ENCODE data around the gene TTC3. TPM values are rescaled to one million over a fixed set of nuclear protein-coding genes. Genes with fewer than 3 reads are reported as not detected.

The TTC3 gene
- total RNA-seq, 1 experiment from 2014 or later, result 92.8 TPM

- Histone ChIP-seq H3K36me3 (ENCODE audit: control insufficient read depth, insufficient read depth, low read length) (no peaks in the 10 kb centered on the region), H3K4me1 (no peaks in the 10 kb centered on the region), H3K9me3 (no peaks in the 10 kb centered on the region; the same call in 1 of the 2 replicates), H3K4me3 (ENCODE audit: low read depth, low read length) (no peak overlapping the region), H3K27me3 (replicated peaks; ENCODE audit: control insufficient read depth, insufficient read depth, low read length) (no peaks in the 10 kb centered on the region)
- Mint-ChIP-seq H3K4me3 (ENCODE audit: unreplicated experiment) (no peak overlapping the region), H3K9me3 (ENCODE audit: unreplicated experiment) (no peaks in the 10 kb centered on the region), H3K36me3 (ENCODE audit: insufficient read depth, unreplicated experiment) (peaks cover 6% of the 10 kb centered on the region), H3K27me3 (ENCODE audit: insufficient read depth, unreplicated experiment) (no peaks in the 10 kb centered on the region), H3K27ac (ENCODE audit: unreplicated experiment) (no peak overlapping the region), H3K4me1 (ENCODE audit: low read depth, unreplicated experiment) (no peaks in the 10 kb centered on the region)
- POLR2A ChIA-PET, result no interaction called here
- no peak for DNase-seq
- intact Hi-C loops (cut with micrococcal nuclease; ENCODE audit: unreplicated experiment), result no loop called here
- CTCF ChIA-PET, result no interaction called here
- TF ChIP-seq, protein P1, sequence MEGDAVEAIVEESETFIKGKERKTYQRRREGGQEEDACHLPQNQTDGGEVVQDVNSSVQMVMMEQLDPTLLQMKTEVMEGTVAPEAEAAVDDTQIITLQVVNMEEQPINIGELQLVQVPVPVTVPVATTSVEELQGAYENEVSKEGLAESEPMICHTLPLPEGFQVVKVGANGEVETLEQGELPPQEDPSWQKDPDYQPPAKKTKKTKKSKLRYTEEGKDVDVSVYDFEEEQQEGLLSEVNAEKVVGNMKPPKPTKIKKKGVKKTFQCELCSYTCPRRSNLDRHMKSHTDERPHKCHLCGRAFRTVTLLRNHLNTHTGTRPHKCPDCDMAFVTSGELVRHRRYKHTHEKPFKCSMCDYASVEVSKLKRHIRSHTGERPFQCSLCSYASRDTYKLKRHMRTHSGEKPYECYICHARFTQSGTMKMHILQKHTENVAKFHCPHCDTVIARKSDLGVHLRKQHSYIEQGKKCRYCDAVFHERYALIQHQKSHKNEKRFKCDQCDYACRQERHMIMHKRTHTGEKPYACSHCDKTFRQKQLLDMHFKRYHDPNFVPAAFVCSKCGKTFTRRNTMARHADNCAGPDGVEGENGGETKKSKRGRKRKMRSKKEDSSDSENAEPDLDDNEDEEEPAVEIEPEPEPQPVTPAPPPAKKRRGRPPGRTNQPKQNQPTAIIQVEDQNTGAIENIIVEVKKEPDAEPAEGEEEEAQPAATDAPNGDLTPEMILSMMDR (IDR thresholded peaks at IDR 0.05; ENCODE audit: insufficient read depth in 1 of 2, low read depth in 1 of 2, low read length in 1 of 2, severe bottlenecking in 1 of 2, unreplicated experiment in 1 of 2), result no peak
- BruUV-seq (replicated peaks), result no TSS peak
Observed at GRCh38 chr21:37210130-37210529, 137.1 kb downstream of the TTC3 start.

DNA sequence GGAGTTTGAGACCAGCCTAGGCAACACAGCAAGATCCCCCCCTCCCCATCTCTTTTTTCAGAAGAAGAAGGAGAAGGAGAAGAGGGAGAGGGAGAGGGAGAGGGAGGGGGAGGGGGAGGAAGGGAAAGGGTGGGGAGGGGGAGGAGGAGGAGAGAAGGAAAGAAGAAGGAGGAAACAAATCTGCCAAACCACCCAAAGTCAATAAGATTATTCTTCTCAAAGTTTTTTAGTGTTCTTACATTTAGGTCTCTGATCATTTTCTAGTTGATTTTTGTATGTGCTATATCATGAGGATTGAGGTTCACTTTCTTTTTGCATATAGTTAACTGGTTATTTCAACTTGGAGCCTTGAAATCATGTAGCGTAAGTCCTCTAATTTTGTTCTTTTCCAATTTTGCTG is 137.7 kb downstream of the TTC3 start:
- no peak overlapping the region for H3K4me3 Mint-ChIP-seq (ENCODE audit: unreplicated experiment)
- CTCF ChIA-PET, result no interaction called here
- no peaks in the 10 kb centered on the region for H3K27me3 Mint-ChIP-seq (ENCODE audit: insufficient read depth, unreplicated experiment)
- no peaks in the 10 kb centered on the region for H3K27me3 ChIP-seq (replicated peaks; ENCODE audit: control insufficient read depth, insufficient read depth, low read length)
- H3K9me3 Mint-ChIP-seq (ENCODE audit: unreplicated experiment), result no peaks in the 10 kb centered on the region
- H3K4me1 ChIP-seq, result no peaks in the 10 kb centered on the region
- TF ChIP-seq, protein P1 (IDR thresholded peaks at IDR 0.05; ENCODE audit: insufficient read depth in 1 of 2, low read depth in 1 of 2, low read length in 1 of 2, severe bottlenecking in 1 of 2, unreplicated experiment in 1 of 2), result no peak
- H3K36me3 ChIP-seq (ENCODE audit: control insufficient read depth, insufficient read depth, low read length), result no peaks in the 10 kb centered on the region
- DNase-seq, result no peak
- intact Hi-C loops (cut with micrococcal nuclease; ENCODE audit: unreplicated experiment), result no loop called here
- POLR2A ChIA-PET, result no interaction called here
- H3K4me3 ChIP-seq (ENCODE audit: low read depth, low read length), result no peak overlapping the region
- H3K9me3 ChIP-seq, result no peaks in the 10 kb centered on the region; the same call in 1 of the 2 replicates
- H3K36me3 Mint-ChIP-seq (ENCODE audit: insufficient read depth, unreplicated experiment), result peaks cover 6% of the 10 kb centered on the region
- H3K27ac Mint-ChIP-seq (ENCODE audit: unreplicated experiment), result no peak overlapping the region
- H3K4me1 Mint-ChIP-seq (ENCODE audit: low read depth, unreplicated experiment), result no peaks in the 10 kb centered on the region
- no TSS peak for BruUV-seq (replicated peaks)

- CTCF ChIA-PET, result no interaction called here
Observed at GRCh38 chr21:37214952-37215351, 141.9 kb downstream of the TTC3 start.

More at GRCh38 chr21:37214952-37215351, 141.9 kb downstream of the TTC3 start:
- no peaks in the 10 kb centered on the region for H3K27me3 Mint-ChIP-seq (ENCODE audit: insufficient read depth, unreplicated experiment)
- DNase-seq, result no peak
- peaks cover 6% of the 10 kb centered on the region for H3K4me1 Mint-ChIP-seq (ENCODE audit: low read depth, unreplicated experiment)
- Histone ChIP-seq H3K9me3 (no peaks in the 10 kb centered on the region; the same call in 1 of the 2 replicates), H3K27me3 (replicated peaks; ENCODE audit: control insufficient read depth, insufficient read depth, low read length) (no peaks in the 10 kb centered on the region), H3K4me3 (ENCODE audit: low read depth, low read length) (no peak overlapping the region), H3K4me1 (no peaks in the 10 kb centered on the region), H3K36me3 (ENCODE audit: control insufficient read depth, insufficient read depth, low read length) (no peaks in the 10 kb centered on the region)
- POLR2A ChIA-PET, result no interaction called here
- no peak overlapping the region for H3K4me3 Mint-ChIP-seq (ENCODE audit: unreplicated experiment)
- TF ChIP-seq, protein P1 (IDR thresholded peaks at IDR 0.05; ENCODE audit: insufficient read depth in 1 of 2, low read depth in 1 of 2, low read length in 1 of 2, severe bottlenecking in 1 of 2, unreplicated experiment in 1 of 2), result no peak
- peaks cover 4% of the 10 kb centered on the region for H3K36me3 Mint-ChIP-seq (ENCODE audit: insufficient read depth, unreplicated experiment)
- no peaks in the 10 kb centered on the region for H3K9me3 Mint-ChIP-seq (ENCODE audit: unreplicated experiment)
- H3K27ac Mint-ChIP-seq (ENCODE audit: unreplicated experiment), result no peak overlapping the region
- BruUV-seq (replicated peaks), result no TSS peak
- intact Hi-C loops (cut with micrococcal nuclease; ENCODE audit: unreplicated experiment), result no loop called here

Measured in Caco-2 (cell line).